GM19240 (cell line): Measurements from ENCODE around the gene ZNF140.

Experiments
- DNase-seq: peaks from one replicate; pipeline ENCODE4 v3.0.0; 2011; ENCODE audit warnings: low spot score; ENCODE audit not compliant: insufficient read length

The ZNF140 gene

GRCh38 chr12:133130038-133130807 is 49.5 kb downstream of the ZNF140 start, which contains the start of the genes ZNF10 and ZNF891:
ZNF10 (plus strand) TSS chr12:133130627; CDS start chr12:133144493, 13,866 bp downstream.
ZNF891 (minus strand) TSS chr12:133130274; CDS start chr12:133121918, 8,356 bp downstream.
- peak; percentile 56 for DNase-seq

DNA sequence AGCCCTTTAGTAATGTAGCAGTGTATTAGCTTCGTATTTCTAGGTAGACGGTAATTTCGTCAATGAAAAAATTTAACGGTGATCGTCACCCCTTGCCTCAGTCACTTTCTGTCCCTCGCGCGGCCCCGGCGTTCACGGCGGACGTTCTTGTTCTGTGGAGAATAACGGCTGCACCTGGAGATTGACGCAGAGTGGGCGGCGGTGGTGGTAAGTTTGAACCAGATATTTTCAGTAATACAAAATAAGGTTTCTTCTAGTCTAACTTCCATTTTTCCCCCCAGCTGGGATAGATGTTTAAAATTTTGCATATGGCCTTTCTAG is 50.0 kb downstream of the ZNF140 start:
- DNase-seq, result no peak

DNA sequence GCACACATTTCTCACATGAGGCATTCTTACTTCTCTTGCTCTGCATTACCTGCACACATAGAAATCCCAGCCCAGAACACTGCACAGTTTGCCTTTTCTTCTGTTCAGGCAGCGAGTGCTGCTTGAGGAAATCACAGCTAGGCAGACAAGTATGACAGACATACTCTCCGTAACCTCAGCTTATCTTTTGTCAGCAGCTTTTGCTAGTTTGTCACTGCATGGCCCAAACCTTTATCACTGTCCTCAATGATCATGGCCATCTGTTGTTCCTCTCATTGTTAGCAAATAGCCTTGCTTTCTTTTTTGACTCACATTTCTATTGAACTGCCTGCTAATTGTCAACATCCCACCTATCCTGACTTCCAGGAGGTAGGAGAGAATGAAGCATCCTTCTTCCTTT is 55.0 kb downstream of the ZNF140 start:
- DNase-seq, result no peak

DNA sequence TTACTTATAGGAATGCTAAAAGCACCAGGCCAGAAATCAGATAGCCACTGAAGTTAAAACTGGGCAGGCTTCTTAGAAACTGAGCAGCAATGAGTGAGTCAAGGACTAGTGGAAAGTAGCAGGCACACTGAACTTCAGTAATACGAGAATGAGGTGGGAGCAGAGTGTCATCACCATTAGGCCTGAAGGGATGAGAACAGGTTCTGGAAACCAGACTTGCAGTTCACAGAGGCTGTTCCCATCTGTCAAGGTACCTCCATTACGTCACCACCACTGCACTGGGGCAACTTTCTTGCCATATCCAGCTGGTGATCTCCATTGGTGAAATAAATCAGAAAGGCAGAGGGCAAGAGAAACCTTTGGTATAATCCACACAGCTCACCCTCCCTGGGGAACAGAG is 65.3 kb downstream of the ZNF140 start:
- no peak for DNase-seq

- DNase-seq, result no peak
Observed at GRCh38 chr12:133156125-133156690, 75.5 kb downstream of the ZNF140 start.
